ENCODE measurements around the gene IGHMBP2. TPM values are rescaled to one million over a fixed set of nuclear protein-coding genes. Genes with fewer than 3 reads are reported as not detected.

The IGHMBP2 gene
- total and polyA plus RNA-seq, 9 of the 15 experiments (the other 6 are each of a cell fraction or from before 2014, with no cell fraction given): 1.6 to 24.8 (median 14.5) TPM

- TF ChIP-seq CTCFL (IDR thresholded peaks at IDR 0.05; ENCODE audit: borderline replicate concordance, insufficient read depth, low read depth, low read length, poor library complexity, severe bottlenecking): no peak
- no peak for TF ChIP-seq NCOA4 (IDR thresholded peaks at IDR 0.05; ENCODE audit: partially characterized antibody)
- TF ChIP-seq STAG1 (CRISPR knock-in tag; IDR thresholded peaks at IDR 0.05; ENCODE audit: borderline replicate concordance): no peak
- no peak for TF ChIP-seq KLF1 (tag; IDR thresholded peaks at IDR 0.05)
- TF ChIP-seq POLR2B (IDR thresholded peaks at IDR 0.05; ENCODE audit: low read depth, partially characterized antibody): no peak
- TF ChIP-seq ETV6 (IDR thresholded peaks at IDR 0.05; ENCODE audit: borderline replicate concordance in 1 of 2, low read depth in 2 of 2, low read length in 1 of 2): no peak
- no peak for TF ChIP-seq ETV6 (CRISPR knock-in tag; IDR thresholded peaks at IDR 0.05; ENCODE audit: borderline replicate concordance)
- TF ChIP-seq RNF219 (CRISPR knock-in tag; IDR thresholded peaks at IDR 0.05): no peak
Observed at GRCh38 chr11:68934321-68934645, 30.6 kb downstream of the IGHMBP2 start (continued).
